A673 (cell line): Measurements from ENCODE around the gene DNAJC4. TPM values are rescaled to one million over a fixed set of nuclear protein-coding genes. Genes with fewer than 3 reads are reported as not detected.

Experiments
- BruUV-seq: library from RNA; stranded (reverse); fragments of 400-500 nt; replicated peaks from 2 replicates; lab custom pipeline; 2021; lab: Mats Ljungman, UMichigan
- CTCF ChIA-PET: fragments of 300-600 bp; sonication (Branson Sonifier 250); formaldehyde crosslinking; loops from one replicate; lab custom pipeline; 2022; ENCODE audit warnings: antibody characterized with exemption; lab: Charles Lee
- POLR2A ChIA-PET: fragments of 300-600 bp; sonication (Branson Sonifier 250); formaldehyde crosslinking; loops from one replicate; lab custom pipeline; 2022; ENCODE audit warnings: antibody characterized with exemption; ENCODE audit not compliant: low non-redundant PET; lab: Charles Lee
- DNase-seq: peaks from one replicate; pipeline ENCODE4 v3.0.0-alpha.2; 2015; ENCODE audit warnings: low spot score
- H3K27ac ChIP-seq: fragments of 200-600 bp; sonication (generic); 2 replicates; pipeline ENCODE4 v1.5.1; 2016; ENCODE audit warnings: mixed run types, low read depth, mild to moderate bottlenecking, mixed read lengths, antibody characterized with exemption, low read length; ENCODE audit not compliant: poor library complexity, severe bottlenecking
- H3K27me3 ChIP-seq: fragments of 200-600 bp; sonication (generic); replicated peaks from 2 replicates; pipeline ENCODE4 v1.6.1; 2017; ENCODE audit warnings: mixed run types, low read depth, mild to moderate bottlenecking, mixed read lengths, antibody characterized with exemption, low read length; ENCODE audit not compliant: insufficient read depth, poor library complexity
- H3K36me3 ChIP-seq: fragments of 200-600 bp; sonication (generic); 2 replicates; pipeline ENCODE4 v1.6.1; 2016; ENCODE audit warnings: mixed run types, mild to moderate bottlenecking, mixed read lengths, antibody characterized with exemption, low read length; ENCODE audit not compliant: insufficient read depth, poor library complexity, severe bottlenecking
- H3K4me1 ChIP-seq: fragments of 200-600 bp; sonication (generic); 2 replicates; pipeline ENCODE4 v1.6.1; 2017; ENCODE audit warnings: mixed run types, mild to moderate bottlenecking, mixed read lengths, antibody characterized with exemption, low read length; ENCODE audit not compliant: insufficient read depth, poor library complexity, severe bottlenecking
- H3K4me3 ChIP-seq: fragments of 200-600 bp; sonication (generic); 2 replicates; pipeline ENCODE4 v1.5.1; 2016; ENCODE audit warnings: low read depth, mixed run types, mild to moderate bottlenecking, mixed read lengths, low read length; ENCODE audit not compliant: poor library complexity, severe bottlenecking
- H3K9me3 ChIP-seq: fragments of 200-600 bp; sonication (generic); 2 replicates; pipeline ENCODE4 v1.6.1; 2016; ENCODE audit warnings: mixed run types, low read depth, mild to moderate bottlenecking, mixed read lengths, antibody characterized with exemption, low read length; ENCODE audit not compliant: poor library complexity, severe bottlenecking
- CTCF ChIP-seq: fragments of 300-800, 200-600 bp; sonication (generic); conservative IDR thresholded peaks from 2 replicates; pipeline ENCODE4 v1.5.1; 2017; ENCODE audit warnings: low read depth, mild to moderate bottlenecking, antibody characterized with exemption, low read length, moderate library complexity, mixed read lengths
- EZH2 ChIP-seq: fragments of 200-600 bp; sonication (generic); IDR thresholded peaks from 2 replicates; pipeline ENCODE4 v1.6.1; 2017; ENCODE audit warnings: borderline replicate concordance, low read depth, mild to moderate bottlenecking, mixed read lengths, antibody characterized with exemption, low read length; ENCODE audit not compliant: poor library complexity, severe bottlenecking
- intact Hi-C: fragments of 100-400 bp; cut with micrococcal nuclease; formaldehyde crosslinking; loops from one replicate; pipeline ENCODE4 v1.10.0; 2022; ENCODE audit not compliant: unreplicated experiment
- total RNA-seq: library from RNA; stranded (reverse); gene quantifications from 2 replicates; pipeline ENCODE4 v1.2.3, GENCODE V29; 2021

Gene DNAJC4
- total RNA-seq, 1 experiment from 2014 or later = 20.2 TPM

GRCh38 chr11:64251016-64251752, 20.8 kb downstream of the DNAJC4 start, which contains the start of gene PLCB3:
PLCB3 (plus strand) TSS chr11:64251530; CDS start chr11:64251650, 120 bp downstream.
- TF ChIP-seq CTCF (peak; percentile 78), EZH2 (no peak)
- H3K9me3 ChIP-seq = no peaks in the 10 kb centered on the region
- POLR2A ChIA-PET = no interaction called here
- peak within 1 kb of the TSS; percentile 79 for H3K4me3 ChIP-seq
- H3K4me1 ChIP-seq = peaks cover 27% of the 10 kb centered on the region
- peak within 1 kb of the TSS; percentile 68 for H3K27ac ChIP-seq
- H3K27me3 ChIP-seq = no peaks in the 10 kb centered on the region
- peak; percentile 74 for DNase-seq
- intact Hi-C loops = no loop called here
- CTCF ChIA-PET = interaction anchor here (0.6 to 1.7 kb wide), 4 partner anchors 10 to 67 kb away, joined by 3 to 11 read pairs (median 7); partner anchors contain the start of genes PRDX5 and TRMT112
- no TSS peak for BruUV-seq
- H3K36me3 ChIP-seq = peaks cover 20% of the 10 kb centered on the region

GRCh38 chr11:64251753-64252002, 21.3 kb downstream of the DNAJC4 start:
- peaks cover 27% of the 10 kb centered on the region for H3K4me1 ChIP-seq
- peak overlapping the region; percentile 79 for H3K4me3 ChIP-seq
- H3K36me3 ChIP-seq = peaks cover 25% of the 10 kb centered on the region
- no TSS peak for BruUV-seq
- H3K9me3 ChIP-seq = no peaks in the 10 kb centered on the region
- ChIA-PET POLR2A (no interaction called here), CTCF (interaction anchor here (0.6 to 1.7 kb wide), 9 partner anchors 10 to 70 kb away, joined by 3 to 11 read pairs (median 4); partner anchors contain the start of genes PRDX5 and TRMT112)
- no peaks in the 10 kb centered on the region for H3K27me3 ChIP-seq
- TF ChIP-seq CTCF (no peak), EZH2 (no peak)
- intact Hi-C loops = no loop called here
- DNase-seq = no peak
- H3K27ac ChIP-seq = peak overlapping the region; percentile 68

GRCh38 chr11:64252003-64252872, 21.9 kb downstream of the DNAJC4 start:
- ChIA-PET POLR2A (no interaction called here), CTCF (interaction anchor here (0.6 to 1.7 kb wide), 14 partner anchors 9 to 79 kb away, joined by 3 to 11 read pairs (median 5); partner anchors contain the start of genes PRDX5 and TRMT112)
- DNase-seq = peak; percentile 55
- TF ChIP-seq CTCF = peak; percentile 64
- no peak for TF ChIP-seq EZH2
- intact Hi-C loops = no loop called here
- H3K27me3 ChIP-seq = no peaks in the 10 kb centered on the region
- H3K4me1 ChIP-seq = peaks cover 27% of the 10 kb centered on the region
- peak overlapping the region; percentile 68 for H3K27ac ChIP-seq
- peaks cover 27% of the 10 kb centered on the region for H3K36me3 ChIP-seq
- peak overlapping the region; percentile 79 for H3K4me3 ChIP-seq
- H3K9me3 ChIP-seq = no peaks in the 10 kb centered on the region
- BruUV-seq = TSS peak; percentile 30
